ES-I3 (cell line): ENCODE results near the gene CACNA1C.

ENCODE experiments used
- H3K36me3 ChIP-seq: 2 replicates; pipeline ENCODE4 v1.6.1; 2013; ENCODE audit warnings: mild to moderate bottlenecking, low read length, control low read depth, moderate library complexity; ENCODE audit not compliant: insufficient read depth
- H3K4me1 ChIP-seq: 2 replicates; pipeline ENCODE4 v1.6.1; 2013; ENCODE audit warnings: mild to moderate bottlenecking, control low read depth, low read length; ENCODE audit not compliant: insufficient read depth
- H3K9ac ChIP-seq: 2 replicates; pipeline ENCODE4 v1.6.1; 2013; ENCODE audit warnings: low read depth, mild to moderate bottlenecking, low read length, moderate library complexity
- H3K9me3 ChIP-seq: 2 replicates; pipeline ENCODE4 v1.6.1; 2013; ENCODE audit warnings: mild to moderate bottlenecking, low read length, moderate library complexity; ENCODE audit not compliant: control insufficient read depth, insufficient read depth

The CACNA1C gene

DNA sequence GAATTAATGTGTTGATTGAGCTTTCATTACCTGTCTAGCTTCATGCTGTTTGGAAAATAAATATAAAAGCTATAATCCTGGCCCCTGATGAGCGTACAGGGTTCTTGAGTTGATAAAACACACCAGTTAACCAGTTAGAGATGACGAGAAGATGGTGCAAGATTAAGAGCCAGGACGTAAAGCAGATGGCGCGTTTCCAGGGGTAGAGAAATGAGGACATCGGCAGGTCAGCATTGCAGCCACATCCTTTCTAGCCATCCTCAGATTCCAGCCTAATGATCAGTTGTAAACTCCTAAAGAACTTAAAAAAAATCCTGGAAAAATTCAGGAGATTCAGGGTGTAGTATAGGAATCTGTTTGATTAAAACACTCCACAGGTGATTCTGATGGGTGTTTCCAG, 203.7 kb downstream of the CACNA1C start:
- H3K9me3 ChIP-seq: peaks cover 8% of the 10 kb centered on the region

DNA sequence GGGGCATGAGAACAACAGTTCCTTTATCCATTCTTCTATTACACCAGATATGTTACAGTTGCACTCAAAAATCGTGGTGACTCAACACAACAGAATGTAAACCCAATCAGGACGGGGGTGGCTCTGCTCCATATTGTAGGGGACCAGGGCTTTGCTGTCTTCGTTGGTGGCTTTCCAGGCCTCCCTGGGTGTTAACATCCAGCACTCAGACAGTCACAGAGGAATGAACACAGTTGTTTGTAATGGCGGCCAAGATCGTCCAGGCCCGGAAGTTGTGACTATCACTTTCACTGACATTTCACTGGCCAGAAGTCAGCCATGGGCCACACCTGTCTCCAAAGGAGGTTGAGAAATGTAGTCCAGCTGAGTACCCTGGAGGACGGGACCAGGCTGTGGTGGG, 204.1 kb downstream of the CACNA1C start:
- H3K9me3 ChIP-seq: peaks cover 8% of the 10 kb centered on the region
- no peaks in the 10 kb centered on the region for H3K36me3 ChIP-seq
- H3K4me1 ChIP-seq: peaks cover 2% of the 10 kb centered on the region; the same call in 1 of the 2 replicates
- no peak overlapping the region for H3K9ac ChIP-seq

More for the DNA sequence above, 203.7 kb downstream of the CACNA1C start:
- Histone ChIP-seq H3K9ac (no peak overlapping the region), H3K4me1 (peaks cover 3% of the 10 kb centered on the region; the same call in 1 of the 2 replicates), H3K36me3 (no peaks in the 10 kb centered on the region)

DNA sequence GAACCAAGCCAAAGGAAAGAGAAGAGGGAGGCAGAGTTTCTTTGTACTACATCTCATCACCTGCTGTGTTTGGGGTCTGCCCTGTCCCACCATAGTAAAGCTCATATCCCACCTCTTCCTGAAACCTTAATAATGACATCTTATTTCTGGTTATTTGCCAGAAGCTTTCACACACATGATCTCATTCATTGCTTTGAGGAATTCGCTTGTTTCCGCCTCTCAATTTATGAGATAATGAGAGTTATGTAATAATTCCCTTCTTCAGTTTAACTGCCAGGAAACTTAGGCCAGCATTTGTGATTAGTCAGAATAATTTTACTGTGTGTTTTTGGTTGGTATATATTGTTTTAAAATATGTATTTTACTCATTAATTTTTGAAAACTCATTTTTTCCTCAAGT, 205.2 kb downstream of the CACNA1C start:
- Histone ChIP-seq H3K36me3 (no peaks in the 10 kb centered on the region), H3K4me1 (no peaks in the 10 kb centered on the region), H3K9me3 (peaks cover 8% of the 10 kb centered on the region), H3K9ac (no peak overlapping the region)

DNA sequence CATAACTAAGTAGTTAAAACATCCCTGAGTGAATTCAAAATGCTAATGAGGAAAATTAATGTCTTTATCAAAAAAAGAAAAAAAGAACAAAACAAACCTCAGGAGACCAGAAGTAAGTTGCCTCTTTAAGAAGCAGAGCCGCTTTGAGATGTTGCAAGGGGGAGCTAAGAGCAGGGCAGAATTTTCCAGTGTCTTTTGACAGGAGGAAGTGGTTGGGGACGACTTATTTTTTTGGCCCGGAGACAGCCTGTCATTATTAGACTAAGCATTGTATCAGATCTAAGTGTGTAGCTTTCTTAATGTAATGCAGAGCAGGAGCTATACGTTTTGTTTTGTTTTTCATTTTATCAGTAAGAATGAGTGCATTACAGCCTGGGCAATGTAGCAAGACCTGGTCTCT, 206.6 kb downstream of the CACNA1C start:
- H3K4me1 ChIP-seq: no peaks in the 10 kb centered on the region
- no peaks in the 10 kb centered on the region for H3K36me3 ChIP-seq
- H3K9me3 ChIP-seq: peaks cover 8% of the 10 kb centered on the region
- no peak overlapping the region for H3K9ac ChIP-seq

DNA sequence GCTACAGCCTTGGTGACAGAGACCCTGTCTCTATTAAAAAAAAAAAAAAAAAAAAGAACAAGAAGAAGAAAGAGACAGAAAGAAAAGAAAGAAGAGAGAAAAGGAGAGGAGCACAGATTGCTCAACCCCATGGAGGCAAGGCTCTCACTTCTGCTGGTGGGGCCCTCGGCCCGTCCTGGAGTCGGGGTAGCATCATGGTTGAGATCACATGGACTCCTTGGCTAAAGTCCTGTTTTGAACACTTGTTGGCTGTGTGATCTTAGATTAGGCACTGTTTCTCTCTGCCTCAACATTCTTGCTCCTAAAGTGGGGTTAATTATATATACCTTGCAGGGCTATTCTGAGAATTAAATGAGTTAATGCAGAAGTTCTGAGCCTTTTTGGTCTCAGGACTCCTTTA, 207.7 kb downstream of the CACNA1C start:
- H3K4me1 ChIP-seq: peaks cover 5% of the 10 kb centered on the region; the same call in 1 of the 2 replicates

DNA sequence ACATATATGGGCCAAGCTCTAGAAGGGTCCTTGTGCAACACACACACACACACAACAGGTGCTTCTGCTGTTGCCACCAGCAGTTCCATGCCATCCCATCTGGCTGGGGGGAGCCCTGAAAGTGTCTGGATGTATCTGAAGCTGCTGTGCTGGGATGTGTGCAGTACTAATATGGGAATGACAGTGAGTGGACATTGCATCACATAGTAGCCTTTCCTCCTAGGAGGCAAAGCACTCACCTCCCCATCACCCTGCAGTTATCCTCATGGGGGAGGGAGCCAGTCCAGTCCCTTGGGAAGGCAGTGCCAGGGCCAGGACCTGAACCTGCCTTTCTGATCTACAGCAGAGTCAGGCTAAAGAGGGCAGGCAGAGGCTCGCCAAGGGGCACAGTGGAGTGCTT, 208.9 kb downstream of the CACNA1C start:
- Histone ChIP-seq H3K9me3 (0 out of 2 replicates have a peak, but pooled peaks cover 3% of the 10 kb centered on the region), H3K9ac (no peak overlapping the region), H3K36me3 (no peaks in the 10 kb centered on the region), H3K4me1 (peaks cover 5% of the 10 kb centered on the region; the same call in 1 of the 2 replicates)

More for the DNA sequence above, 207.7 kb downstream of the CACNA1C start:
- peaks cover 8% of the 10 kb centered on the region for H3K9me3 ChIP-seq
- no peak overlapping the region for H3K9ac ChIP-seq
- no peaks in the 10 kb centered on the region for H3K36me3 ChIP-seq

DNA sequence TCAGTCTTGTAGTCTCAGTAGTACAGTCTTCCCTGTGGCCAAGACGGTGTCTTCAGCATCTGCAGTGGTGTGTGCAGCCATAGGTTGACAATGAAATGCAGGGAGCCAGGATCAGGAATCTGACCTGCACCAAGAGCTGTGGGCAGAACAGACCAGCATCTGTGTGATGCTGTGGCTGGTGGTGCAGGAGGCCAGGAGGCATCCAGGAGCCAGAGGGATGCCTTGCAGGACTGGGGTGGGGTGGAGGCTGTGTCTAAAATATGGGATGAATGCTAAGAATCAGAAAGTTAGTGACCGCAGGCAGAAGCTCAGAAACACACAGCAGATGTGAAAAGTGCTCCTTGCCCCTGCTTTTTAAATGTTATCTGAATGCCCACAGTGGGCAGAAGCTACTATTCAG, 209.7 kb downstream of the CACNA1C start:
- Histone ChIP-seq H3K36me3 (no peaks in the 10 kb centered on the region), H3K9ac (no peak overlapping the region), H3K9me3 (no peaks in the 10 kb centered on the region), H3K4me1 (peaks cover 5% of the 10 kb centered on the region; the same call in 1 of the 2 replicates)

DNA sequence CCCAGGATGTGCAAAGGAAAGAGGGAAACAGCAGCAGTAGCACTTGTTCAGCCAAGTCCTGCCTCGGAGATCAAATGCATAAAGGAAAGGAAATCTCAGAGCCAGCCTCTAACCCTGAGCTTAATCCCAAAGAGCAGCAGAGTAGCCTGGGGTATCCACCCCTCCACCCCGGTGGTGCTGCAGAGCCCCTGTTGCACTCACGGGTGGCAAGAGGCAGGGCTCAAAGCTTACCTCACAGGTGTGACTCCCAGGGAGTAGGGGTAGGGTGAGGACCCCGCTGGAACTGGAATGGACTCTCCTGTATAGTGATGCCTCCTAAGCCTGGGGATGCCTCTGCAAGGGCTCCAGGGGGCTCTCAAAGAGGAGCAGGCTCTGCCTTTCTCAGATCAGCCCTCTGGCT, 211.1 kb downstream of the CACNA1C start:
- Histone ChIP-seq H3K9me3 (no peaks in the 10 kb centered on the region), H3K36me3 (no peaks in the 10 kb centered on the region), H3K4me1 (peaks cover 17% of the 10 kb centered on the region), H3K9ac (no peak overlapping the region)

DNA sequence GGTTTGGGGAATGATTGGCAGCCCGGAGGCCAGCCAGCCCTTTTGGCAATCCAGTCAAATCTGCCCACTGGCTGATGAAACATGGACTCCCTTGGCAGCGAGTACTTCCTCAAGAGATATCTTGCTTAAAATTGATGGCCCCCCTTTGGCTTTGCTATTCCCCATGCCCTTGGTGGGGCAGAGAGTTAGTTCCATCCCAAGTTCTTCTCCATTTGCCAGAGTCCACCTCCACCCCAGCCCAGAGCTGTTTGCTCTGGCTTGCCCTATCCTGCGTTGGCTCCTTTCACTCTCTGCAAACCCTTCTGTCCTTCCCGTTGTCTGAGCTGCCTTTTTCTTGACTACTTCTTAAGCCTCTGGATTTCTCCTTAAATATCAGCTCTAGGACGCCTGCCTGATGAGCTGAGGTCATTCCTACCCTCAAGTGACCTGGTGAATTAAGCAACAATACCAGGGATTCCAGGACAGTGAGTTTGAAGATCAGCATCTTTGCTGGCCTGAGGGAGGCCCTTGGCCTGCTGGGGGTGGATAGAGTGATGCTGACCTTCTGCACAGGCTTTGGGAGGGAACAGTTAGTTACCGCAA, 212.0 kb downstream of the CACNA1C start:
- no peaks in the 10 kb centered on the region for H3K36me3 ChIP-seq
- H3K4me1 ChIP-seq: peaks cover 17% of the 10 kb centered on the region
- H3K9ac ChIP-seq: no peak overlapping the region
- H3K9me3 ChIP-seq: no peaks in the 10 kb centered on the region

DNA sequence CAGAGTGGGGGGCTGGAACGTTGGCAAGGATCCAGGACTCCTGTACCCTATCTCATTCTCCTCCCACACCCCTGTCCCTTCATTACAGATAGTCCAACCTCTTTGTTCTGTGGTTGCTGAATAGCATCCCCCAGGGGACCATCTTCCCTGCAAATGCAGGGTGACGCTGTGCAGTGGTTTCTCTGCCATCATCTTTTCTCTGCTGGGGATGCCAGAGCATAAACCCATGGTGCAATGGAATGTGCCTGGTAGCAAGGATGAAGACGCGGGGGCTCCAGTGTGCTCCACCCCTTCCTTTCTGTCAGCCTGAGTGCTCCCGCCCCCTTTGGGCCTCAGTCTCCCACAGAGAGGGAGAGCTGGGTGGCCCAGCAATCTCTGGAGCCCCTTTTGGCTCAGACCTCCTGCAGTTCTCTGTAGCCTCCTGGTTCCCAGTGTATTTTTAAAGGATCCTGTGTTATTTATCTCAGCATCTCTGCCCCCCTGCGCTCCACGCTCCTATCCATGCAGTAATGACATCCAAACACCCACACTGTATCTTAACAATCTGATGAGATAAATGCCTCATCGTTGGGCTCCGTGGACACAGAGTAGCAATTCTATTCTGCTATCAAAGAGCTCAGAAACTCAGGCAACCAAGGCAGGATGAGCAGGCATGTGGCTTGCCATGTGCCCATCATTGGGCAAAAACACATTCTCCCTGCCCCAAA, 212.8 kb downstream of the CACNA1C start:
- Histone ChIP-seq H3K9ac (no peak overlapping the region), H3K36me3 (no peaks in the 10 kb centered on the region), H3K4me1 (peaks cover 17% of the 10 kb centered on the region), H3K9me3 (no peaks in the 10 kb centered on the region)

DNA sequence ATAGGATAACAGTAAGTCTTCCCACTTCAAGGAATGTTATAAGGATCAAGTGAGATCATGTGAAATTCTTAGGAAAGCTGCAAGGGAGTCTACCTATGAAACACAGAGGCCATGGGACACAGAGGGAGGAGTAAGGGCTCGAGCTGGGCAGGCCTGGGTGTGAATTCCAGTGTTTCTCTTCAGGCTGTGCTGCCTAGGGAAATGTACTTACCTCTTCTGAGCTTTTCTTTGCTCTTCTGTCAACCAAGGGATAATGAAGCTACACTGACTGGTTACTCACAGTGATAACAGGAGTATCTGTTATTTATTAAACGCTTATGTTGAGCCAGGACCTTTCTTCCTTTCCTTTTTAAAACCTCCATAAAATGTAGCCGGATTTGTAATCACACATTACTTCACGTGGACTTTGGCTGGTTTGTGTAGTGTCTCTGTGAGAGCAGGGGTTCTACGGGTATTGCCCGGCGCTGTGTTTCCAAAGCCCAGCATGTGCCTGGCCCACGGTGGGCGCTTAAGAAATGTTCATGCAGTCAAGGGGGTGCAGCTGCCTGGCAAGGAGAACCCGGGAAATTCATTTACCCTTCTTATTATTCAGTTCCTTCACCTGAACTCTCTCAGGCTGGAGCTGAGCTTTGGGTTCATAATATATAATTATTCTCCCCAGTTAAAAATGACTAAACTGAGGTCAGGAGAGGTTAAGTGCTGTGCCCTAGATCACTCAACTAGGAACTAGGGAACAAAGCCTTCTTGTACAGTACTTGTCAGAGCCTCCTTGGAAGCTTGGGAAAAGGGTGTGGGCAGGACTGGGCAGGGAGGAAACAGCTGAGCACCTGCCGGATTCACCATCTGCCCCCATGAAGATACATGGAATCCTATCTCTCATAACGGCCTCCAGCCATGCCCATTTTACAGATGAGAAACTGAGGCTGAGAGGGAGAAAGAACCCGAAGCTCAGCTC, 214.2 kb downstream of the CACNA1C start:
- Histone ChIP-seq H3K4me1 (peaks cover 17% of the 10 kb centered on the region), H3K9me3 (no peaks in the 10 kb centered on the region), H3K36me3 (no peaks in the 10 kb centered on the region), H3K9ac (no peak overlapping the region)

DNA sequence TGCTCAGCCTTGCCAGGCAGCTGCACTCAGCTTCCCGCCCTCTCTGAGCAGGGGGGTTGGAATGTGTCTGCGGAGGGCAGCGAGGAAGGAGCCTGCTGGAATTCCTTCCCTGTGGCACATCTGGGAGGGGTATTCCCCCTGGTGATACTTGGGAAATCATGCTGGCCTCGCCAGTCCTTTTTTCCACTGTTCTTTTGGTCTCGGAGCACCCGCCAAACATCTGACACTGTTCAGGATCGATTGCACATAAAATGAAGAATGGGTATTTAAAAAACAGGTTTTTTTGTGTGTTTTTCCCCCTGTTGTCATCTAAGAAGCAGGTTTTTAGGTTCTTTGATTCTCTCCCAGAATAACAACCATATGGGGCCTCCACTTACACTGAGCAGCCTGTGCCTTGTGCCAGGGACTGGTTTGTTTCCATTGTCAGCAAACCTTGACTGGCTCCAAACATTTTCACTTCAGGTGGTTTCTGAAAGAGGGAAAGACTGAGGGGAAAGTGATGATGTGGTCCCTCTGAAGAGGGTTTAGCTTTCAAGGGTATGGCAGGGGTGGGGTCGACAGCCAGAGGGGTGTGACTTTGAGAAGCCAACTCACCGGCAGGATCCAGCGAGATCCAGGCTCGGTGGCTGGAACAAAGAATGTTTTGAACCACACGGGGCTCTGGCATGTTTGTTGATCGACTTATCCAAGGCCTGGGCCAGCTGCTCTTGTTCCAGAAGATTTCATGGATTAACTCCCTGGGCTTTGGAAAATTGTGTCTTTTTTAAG, 215.1 kb downstream of the CACNA1C start:
- peaks cover 17% of the 10 kb centered on the region for H3K4me1 ChIP-seq
- H3K9me3 ChIP-seq: no peaks in the 10 kb centered on the region
- H3K9ac ChIP-seq: no peak overlapping the region
- no peaks in the 10 kb centered on the region for H3K36me3 ChIP-seq

DNA sequence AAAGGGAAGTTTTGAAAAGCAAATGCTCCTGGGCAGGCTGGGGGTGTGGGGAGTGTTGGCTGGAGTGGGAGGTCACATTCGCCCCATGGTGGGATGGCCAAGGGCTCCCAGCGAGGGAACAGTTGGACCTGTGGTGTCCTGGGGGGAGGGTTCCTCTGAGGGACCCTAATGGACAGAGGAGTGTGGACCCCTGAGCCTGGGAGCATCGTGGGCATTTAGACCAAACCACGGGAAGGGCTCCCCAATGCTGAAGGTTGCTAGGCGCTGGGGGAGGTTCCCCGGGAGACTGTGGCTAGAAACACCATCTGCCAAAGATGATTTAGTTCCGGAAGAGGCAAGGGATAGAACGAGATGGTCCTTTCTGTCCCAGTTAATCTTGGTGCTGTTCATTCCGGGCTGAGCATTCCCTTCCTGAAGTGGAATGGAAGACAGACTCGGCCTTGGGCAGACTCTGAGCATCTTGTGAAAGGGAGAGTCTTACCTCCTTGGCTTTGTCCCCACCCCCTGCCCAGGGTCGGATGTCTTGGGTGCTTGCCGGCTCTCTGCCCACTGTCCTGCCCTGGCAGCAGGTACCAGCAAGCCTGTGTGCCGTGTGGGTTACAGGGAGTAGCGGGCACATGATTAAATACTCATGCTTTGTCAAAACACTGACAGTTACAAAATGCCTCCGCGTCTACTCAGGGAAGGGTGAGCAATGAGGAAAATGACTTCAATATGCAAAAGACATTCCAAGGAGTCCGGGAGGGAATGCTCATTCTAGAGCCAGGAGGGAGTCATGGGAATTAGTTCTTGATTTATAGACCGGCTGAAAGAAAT, 215.9 kb downstream of the CACNA1C start:
- H3K9me3 ChIP-seq: no peaks in the 10 kb centered on the region
- no peak overlapping the region for H3K9ac ChIP-seq
- peaks cover 17% of the 10 kb centered on the region for H3K4me1 ChIP-seq
- no peaks in the 10 kb centered on the region for H3K36me3 ChIP-seq
